ENCODE results near the gene PLPP1.
"Not testable (repeated sequence)": the region's sequence is repeated elsewhere in the genome, so short reads cannot be mapped to it uniquely, and the experiment has no call there.

PLPP1 gene

GRCh38 chr5:55546947-55547346 is 12.2 kb upstream of the PLPP1 start:
- DNase-seq (ENCODE audit: low read depth in 2 of 2) = no peak

- no peak for DNase-seq (ENCODE audit: low read depth in 2 of 2)
Observed at GRCh38 chr5:55544341-55544740, 9.6 kb upstream of the PLPP1 start.

GRCh38 chr5:55541056-55541635 is 6.4 kb upstream of the PLPP1 start:
- DNase-seq (ENCODE audit: low read depth in 2 of 2) = no peak

GRCh38 chr5:55540525-55540924 is 5.8 kb upstream of the PLPP1 start:
- no peak for DNase-seq (ENCODE audit: low read depth in 2 of 2)

GRCh38 chr5:55540024-55540423 is 5.3 kb upstream of the PLPP1 start:
- no peak for DNase-seq (ENCODE audit: low read depth in 2 of 2)

- DNase-seq (ENCODE audit: low read depth in 2 of 2) = no peak
Observed at GRCh38 chr5:55538661-55539060, 3.9 kb upstream of the PLPP1 start.

GRCh38 chr5:55537315-55537714 is 2.6 kb upstream of the PLPP1 start:
- DNase-seq (ENCODE audit: low read depth in 2 of 2) = not testable (repeated sequence)

GRCh38 chr5:55535199-55535905 is 588 bp upstream of the PLPP1 start:
- DNase-seq (ENCODE audit: low read depth in 2 of 2) = no peak

- DNase-seq (ENCODE audit: low read depth in 2 of 2) = no peak
Observed at GRCh38 chr5:55533521-55534435, 986 bp downstream of the PLPP1 start.

GRCh38 chr5:55530669-55531068 is 4.1 kb downstream of the PLPP1 start:
- DNase-seq (ENCODE audit: low read depth in 2 of 2) = no peak

- DNase-seq (ENCODE audit: low read depth in 2 of 2) = no peak
Observed at GRCh38 chr5:55524816-55525215, 9.9 kb downstream of the PLPP1 start.

GRCh38 chr5:55523293-55523692 is 11.5 kb downstream of the PLPP1 start:
- DNase-seq (ENCODE audit: low read depth in 2 of 2) = no peak

GRCh38 chr5:55521881-55522280 is 12.9 kb downstream of the PLPP1 start:
- DNase-seq (ENCODE audit: low read depth in 2 of 2) = no peak

- no peak for DNase-seq (ENCODE audit: low read depth in 2 of 2)
Observed at GRCh38 chr5:55520117-55520839, 14.5 kb downstream of the PLPP1 start.

- no peak for DNase-seq (ENCODE audit: low read depth in 2 of 2)
Observed at GRCh38 chr5:55518831-55519390, 15.9 kb downstream of the PLPP1 start.

- DNase-seq (ENCODE audit: low read depth in 2 of 2) = no peak
Observed at GRCh38 chr5:55517804-55518203, 17.0 kb downstream of the PLPP1 start.

GRCh38 chr5:55511010-55511409 is 23.8 kb downstream of the PLPP1 start:
- no peak for DNase-seq (ENCODE audit: low read depth in 2 of 2)

- DNase-seq (ENCODE audit: low read depth in 2 of 2) = no peak
Observed at GRCh38 chr5:55510523-55510880, 24.3 kb downstream of the PLPP1 start.

- no peak for DNase-seq (ENCODE audit: low read depth in 2 of 2)
Observed at GRCh38 chr5:55509796-55510522, 24.8 kb downstream of the PLPP1 start.

- DNase-seq (ENCODE audit: low read depth in 2 of 2) = no peak
Observed at GRCh38 chr5:55509097-55509496, 25.7 kb downstream of the PLPP1 start.

GRCh38 chr5:55507574-55507973 is 27.2 kb downstream of the PLPP1 start:
- no peak for DNase-seq (ENCODE audit: low read depth in 2 of 2)
